Cardiac muscle cell (in vitro differentiated cells and primary cell): ENCODE data around the gene ABHD11. TPM values are rescaled to one million over a fixed set of nuclear protein-coding genes. Genes with fewer than 3 reads are reported as not detected.
"Not testable (repeated sequence)": the region's sequence is repeated elsewhere in the genome, so short reads cannot be mapped to it uniquely, and the experiment has no call there.

Source experiments
- DNase-seq, 2 donors: peaks; one replicate each; pipeline versions ENCODE4 v3.0.0 to v3.0.0-alpha.2; 2010 to 2017; ENCODE audit warnings: low read depth in 1 of 2, low spot score in 1 of 2
- H3K27ac ChIP-seq: fragments of 200-600 bp; sonication (generic); 2 replicates; pipeline ENCODE4 v1.5.1; 2016
- H3K27me3 ChIP-seq: fragments of 200-600 bp; sonication (generic); 2 replicates; pipeline ENCODE4 v1.6.0; 2016; ENCODE audit warnings: control low read depth
- H3K36me3 ChIP-seq: fragments of 200-600 bp; sonication (generic); 2 replicates; pipeline ENCODE4 v1.5.1; 2016; ENCODE audit warnings: control low read depth
- H3K4me1 ChIP-seq: fragments of 200-600 bp; sonication (generic); 2 replicates; pipeline ENCODE4 v1.8.1; 2017; ENCODE audit warnings: low read depth, mild to moderate bottlenecking, mixed run types
- H3K4me3 ChIP-seq: fragments of 200-600 bp; sonication (generic); 2 replicates; pipeline ENCODE4 v1.5.1; 2016; ENCODE audit warnings: mild to moderate bottlenecking
- H3K9me3 ChIP-seq: fragments of 200-600 bp; sonication (generic); 2 replicates; pipeline ENCODE4 v1.5.1; 2017; ENCODE audit warnings: low read depth, mild to moderate bottlenecking, control low read depth
- CTCF ChIP-seq: IDR thresholded peaks from 2 replicates; pipeline ENCODE4 v1.5.1; 2012; ENCODE audit warnings: low read depth, mild to moderate bottlenecking, low read length
- polyA plus RNA-seq: library from polyadenylated mRNA; unstranded; fragments of >200 nt; fragmentation: Nextera tagmentation; extraction: Ambion mirVana; gene quantifications from 2 replicates; pipeline ENCODE4 v1.2.1, GENCODE V29; 2016
- total RNA-seq: library from RNA; depleted of rRNA; stranded (reverse); fragments of >200 nt; gene quantifications from 2 replicates; pipeline ENCODE4 v1.2.3, GENCODE V29; 2016

The ABHD11 gene
- 30.9 and 48.9 TPM in 2 replicates for total RNA-seq
- polyA plus RNA-seq = 42.2 and 59.6 TPM in 2 replicates

- TF ChIP-seq CTCF = no peak
- Histone ChIP-seq H3K36me3 (no peaks in the 10 kb centered on the region), H3K27me3 (no peaks in the 10 kb centered on the region), H3K27ac (peak within 1 kb of the TSS; percentile 50), H3K4me1 (no peaks in the 10 kb centered on the region), H3K9me3 (no peaks in the 10 kb centered on the region), H3K4me3 (peak within 1 kb of the TSS; percentile 48)
- DNase-seq = peak; percentile 98
These were observed at the start of gene ABHD11 for GRCh38 chr7:73738612-73739386. TSS of gene ABHD11 (minus strand) at chr7:73738802. CDS start at chr7:73738770, 32 bp downstream.

- not testable (repeated sequence) for DNase-seq, H3K27me3 ChIP-seq, H3K9me3 ChIP-seq, H3K4me3 ChIP-seq, H3K27ac ChIP-seq, H3K36me3 ChIP-seq, H3K4me1 ChIP-seq
These were observed 49.1 kb upstream of the ABHD11 start for GRCh38 chr7:73787786-73788048.

GRCh38 chr7:73786588-73786987 is 48.0 kb upstream of the ABHD11 start:
- Histone ChIP-seq H3K27me3 (no peaks in the 10 kb centered on the region), H3K27ac (no peak overlapping the region), H3K4me3 (no peak overlapping the region), H3K36me3 (no peaks in the 10 kb centered on the region), H3K9me3 (no peaks in the 10 kb centered on the region), H3K4me1 (no peaks in the 10 kb centered on the region)
- no peak for DNase-seq
- no peak for TF ChIP-seq CTCF

DNA sequence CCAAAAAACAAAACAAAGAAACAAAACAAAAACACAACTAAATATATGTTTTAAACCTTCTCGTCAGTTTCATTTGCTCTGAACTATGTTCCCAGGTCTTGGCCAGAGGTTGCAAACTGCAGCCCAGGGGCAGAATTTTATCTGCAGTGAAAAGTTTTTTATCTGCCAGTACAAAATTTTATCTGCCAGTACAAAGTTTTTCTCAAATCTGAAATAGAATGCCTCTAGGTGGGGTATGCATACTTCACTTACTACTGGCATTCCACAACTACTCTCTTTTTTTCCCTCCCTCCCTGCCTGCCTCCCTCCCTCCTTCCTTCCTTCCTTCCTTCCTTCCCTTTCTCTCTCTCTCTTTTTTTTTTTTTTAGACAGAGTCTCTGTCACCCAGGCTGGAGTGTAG is 40.9 kb upstream of the ABHD11 start:
- no peak for TF ChIP-seq CTCF
- no peak overlapping the region for H3K4me3 ChIP-seq

GRCh38 chr7:73778801-73779389 is 40.3 kb upstream of the ABHD11 start:
- no peak overlapping the region for H3K27ac ChIP-seq
- no peaks in the 10 kb centered on the region for H3K4me1 ChIP-seq
- H3K36me3 ChIP-seq = no peaks in the 10 kb centered on the region
- no peak for TF ChIP-seq CTCF
- no peaks in the 10 kb centered on the region for H3K9me3 ChIP-seq
- no peaks in the 10 kb centered on the region for H3K27me3 ChIP-seq
- no peak for DNase-seq
- H3K4me3 ChIP-seq = no peak overlapping the region

More for the DNA sequence above, 40.9 kb upstream of the ABHD11 start:
- Histone ChIP-seq H3K4me1 (no peaks in the 10 kb centered on the region), H3K36me3 (no peaks in the 10 kb centered on the region), H3K27ac (no peak overlapping the region), H3K27me3 (no peaks in the 10 kb centered on the region), H3K9me3 (no peaks in the 10 kb centered on the region)
- peak in 1 of 2 donors; percentile 22 for DNase-seq

- peak in 1 of 2 donors; percentile 36 for DNase-seq
- no peak overlapping the region for H3K4me3 ChIP-seq
- no peak overlapping the region for H3K27ac ChIP-seq
- no peak for TF ChIP-seq CTCF
- H3K4me1 ChIP-seq = no peaks in the 10 kb centered on the region
- no peaks in the 10 kb centered on the region for H3K36me3 ChIP-seq
- peaks cover 29% of the 10 kb centered on the region for H3K27me3 ChIP-seq
- H3K9me3 ChIP-seq = no peaks in the 10 kb centered on the region
These were observed 36.3 kb upstream of the ABHD11 start for GRCh38 chr7:73774923-73775322.
